GM10248 (cell line): Measurements from ENCODE around the gene ZNF396.

ENCODE experiments used
- CTCF ChIA-PET: fragments of 300-600 bp; sonication (Branson Sonifier 250); formaldehyde crosslinking; extraction: SDS; loops from one replicate; lab custom pipeline; 2021; ENCODE audit warnings: antibody characterized with exemption; lab: Yijun Ruan, JAX
- POLR2A ChIA-PET: fragments of 350-650 bp; sonication (Branson Sonifier 250); formaldehyde crosslinking; extraction: SDS; loops from one replicate; lab custom pipeline; 2020; ENCODE audit warnings: antibody characterized with exemption; lab: Yijun Ruan, JAX
- DNase-seq: peaks from one replicate; pipeline ENCODE4 v3.0.0; 2012; ENCODE audit errors: extremely low spot score
- CTCF ChIP-seq: IDR thresholded peaks from 2 replicates; pipeline ENCODE4 v1.5.1; 2012; ENCODE audit warnings: mild to moderate bottlenecking, low read depth; ENCODE audit errors: extremely low read depth, missing control alignments, control extremely low read depth

The ZNF396 gene

GRCh38 chr18:35324926-35325655 lies 52.0 kb downstream of the ZNF396 start:
- ChIA-PET CTCF (no interaction called here), POLR2A (no interaction called here)
- TF ChIP-seq CTCF: no peak
- no peak for DNase-seq

DNA sequence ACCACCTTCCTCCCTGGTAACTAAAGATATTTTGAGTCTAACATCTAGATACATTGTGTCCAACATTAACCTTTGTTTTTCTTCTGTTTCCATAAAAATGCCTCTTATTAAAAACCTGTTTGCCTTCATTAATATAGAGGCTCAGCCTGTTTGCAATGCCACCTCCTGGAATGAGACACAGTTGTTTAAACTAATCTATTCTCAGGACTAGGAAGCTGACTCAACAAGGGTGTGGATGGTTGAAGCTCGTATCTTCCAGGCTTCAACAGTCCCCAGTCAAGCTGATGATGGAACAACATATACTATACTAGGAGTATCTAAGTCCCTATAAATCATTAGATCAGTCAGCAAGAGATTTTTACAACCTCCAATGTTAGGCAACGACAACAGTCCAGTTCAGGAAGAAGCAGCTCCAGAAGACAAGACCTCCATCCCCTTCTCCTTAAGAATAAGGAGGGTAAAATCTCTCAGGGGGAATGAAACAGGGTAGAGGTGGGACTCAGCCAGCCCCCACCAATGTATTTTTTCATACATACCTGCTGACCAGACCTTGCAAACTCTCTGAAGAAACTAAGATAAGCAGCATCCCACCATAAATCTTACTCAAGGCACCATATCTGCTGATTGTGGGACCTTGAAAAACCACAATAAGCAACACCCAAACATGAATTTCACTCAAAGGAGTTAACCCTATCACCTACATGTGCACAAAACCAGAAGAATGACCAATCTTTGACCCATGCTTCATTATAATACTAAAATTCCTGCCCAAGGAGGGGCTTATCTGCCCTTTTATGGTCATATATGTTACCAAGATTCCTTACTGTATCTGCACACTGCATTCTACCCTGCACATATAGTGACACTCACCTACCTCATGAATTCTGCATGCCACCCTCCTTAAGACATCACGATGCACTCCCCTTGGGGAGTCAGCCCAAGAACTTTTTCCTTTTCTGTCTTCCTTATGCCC lies 54.4 kb downstream of the ZNF396 start:
- POLR2A ChIA-PET: no interaction called here
- CTCF ChIA-PET: no interaction called here

More for the DNA sequence above, 54.4 kb downstream of the ZNF396 start:
- no peak for TF ChIP-seq CTCF
- no peak for DNase-seq
